HL-60/S4 (cell line): ENCODE measurements around the gene TNNT2.

ENCODE experiments used
- in situ Hi-C: fragments of 300-500 bp; cut with MboI; formaldehyde crosslinking; loops from 2 replicates; pipeline ENCODE4 v1.14.3; 2022; ENCODE audit warnings: low sequenced_read_pairs

TNNT2 gene

DNA sequence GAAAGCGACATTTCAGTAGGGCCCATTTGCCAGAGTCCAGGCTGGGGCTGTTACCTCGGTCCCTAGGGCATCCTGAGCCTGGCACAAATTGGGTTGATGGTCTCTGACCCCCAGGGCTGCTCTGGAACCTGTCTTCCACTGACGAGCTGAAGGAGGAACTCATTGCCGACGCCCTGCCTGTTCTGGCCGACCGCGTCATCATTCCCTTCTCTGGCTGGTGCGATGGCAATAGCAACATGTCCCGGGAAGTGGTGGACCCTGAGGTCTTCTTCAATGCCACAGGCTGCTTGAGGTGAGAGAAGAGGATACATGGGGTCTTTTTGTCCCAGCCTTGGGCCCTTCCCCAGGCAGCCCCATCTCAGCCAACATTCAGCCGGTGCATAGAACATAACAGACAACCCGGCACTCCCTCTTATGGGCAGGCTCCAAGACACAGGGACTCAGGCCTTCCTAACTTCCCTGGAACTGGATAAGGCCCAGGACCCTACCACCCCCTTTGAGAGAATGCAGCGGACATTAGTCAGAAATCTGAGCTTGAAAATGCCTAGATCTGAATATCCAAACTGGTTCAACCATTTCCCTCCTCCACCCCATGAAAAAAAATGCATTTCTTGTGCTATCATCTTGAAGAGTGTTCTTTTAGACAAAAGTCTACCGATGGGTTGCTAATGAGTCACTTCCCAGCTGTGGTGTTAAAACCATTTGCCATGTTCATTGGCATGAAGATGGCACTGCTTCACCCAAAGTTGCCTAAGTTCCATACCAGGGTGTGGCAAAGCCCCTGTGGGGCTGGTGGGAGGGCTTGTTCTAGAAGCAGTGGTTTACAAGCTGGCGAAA is 58.8 kb downstream of the TNNT2 start:
- in situ Hi-C loops: no loop called here

DNA sequence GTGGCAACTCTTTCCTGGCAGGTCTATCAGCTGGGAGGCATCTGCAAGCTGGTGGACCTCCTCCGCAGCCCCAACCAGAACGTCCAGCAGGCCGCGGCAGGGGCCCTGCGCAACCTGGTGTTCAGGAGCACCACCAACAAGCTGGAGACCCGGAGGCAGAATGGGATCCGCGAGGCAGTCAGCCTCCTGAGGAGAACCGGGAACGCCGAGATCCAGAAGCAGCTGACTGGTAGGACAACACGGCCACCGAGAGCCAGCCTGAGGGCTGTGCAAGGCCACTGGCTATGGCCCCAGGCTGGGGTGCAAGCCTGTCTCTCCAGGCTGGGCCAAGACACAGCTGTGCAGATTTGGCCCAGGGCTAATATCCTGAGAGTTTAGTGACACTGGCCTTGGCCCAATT is 59.9 kb downstream of the TNNT2 start:
- in situ Hi-C loops: no loop called here

GRCh38 chr1:201316556-201316955 is 60.9 kb downstream of the TNNT2 start:
- in situ Hi-C loops: no loop called here

GRCh38 chr1:201313086-201313485 is 64.4 kb downstream of the TNNT2 start:
- in situ Hi-C loops: no loop called here

DNA sequence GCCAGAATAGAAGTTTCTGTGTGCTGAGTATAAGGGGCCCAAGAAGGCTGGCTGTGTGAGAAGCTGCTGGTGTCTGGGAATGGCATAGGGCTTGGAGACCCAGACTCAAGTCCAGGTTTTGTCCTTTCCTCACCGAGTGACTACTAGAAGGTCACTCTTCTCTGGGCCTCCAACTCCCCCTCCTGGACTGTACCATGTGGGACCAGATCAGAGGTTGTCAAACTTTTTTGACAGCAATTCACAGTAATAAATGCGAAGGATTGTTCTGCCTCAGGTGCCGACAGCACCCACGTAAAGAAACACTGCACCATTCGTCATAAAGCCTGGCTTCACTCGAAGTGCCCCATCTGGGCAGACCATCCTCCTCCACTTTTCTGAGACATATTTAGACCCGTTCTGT is 65.2 kb downstream of the TNNT2 start:
- in situ Hi-C loops: no loop called here

DNA sequence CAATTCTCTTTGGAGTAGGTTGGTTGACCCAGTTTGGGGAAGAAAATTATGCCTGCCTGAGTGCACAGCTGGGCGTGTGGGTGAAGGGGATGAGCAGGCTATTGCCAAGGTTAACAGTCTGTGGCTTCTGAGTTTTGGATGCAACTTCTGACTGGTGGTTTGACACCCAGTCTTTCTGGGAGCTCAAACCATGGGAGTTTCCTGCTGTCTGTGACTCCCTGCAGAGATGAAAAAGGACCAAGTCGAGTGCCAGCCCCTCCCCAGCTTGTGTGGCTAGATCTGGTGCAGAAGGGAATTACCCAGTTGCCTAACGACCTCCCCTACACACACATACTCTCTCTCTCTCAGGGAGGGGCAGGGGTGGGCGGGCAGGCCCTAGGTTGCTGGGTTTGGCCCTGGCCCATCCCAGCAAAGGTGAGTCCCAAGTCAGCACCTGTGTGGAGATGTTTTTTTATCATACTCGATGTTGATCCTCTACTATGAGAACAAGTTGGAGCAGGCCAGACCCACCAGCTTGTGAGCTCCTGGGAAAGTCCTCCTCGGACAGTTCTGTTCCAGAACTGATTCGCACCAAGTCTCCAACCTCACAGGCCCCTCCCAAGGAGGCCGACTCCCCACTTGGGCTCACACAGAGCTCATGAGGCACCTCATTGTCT is 66.0 kb downstream of the TNNT2 start:
- in situ Hi-C loops: no loop called here

DNA sequence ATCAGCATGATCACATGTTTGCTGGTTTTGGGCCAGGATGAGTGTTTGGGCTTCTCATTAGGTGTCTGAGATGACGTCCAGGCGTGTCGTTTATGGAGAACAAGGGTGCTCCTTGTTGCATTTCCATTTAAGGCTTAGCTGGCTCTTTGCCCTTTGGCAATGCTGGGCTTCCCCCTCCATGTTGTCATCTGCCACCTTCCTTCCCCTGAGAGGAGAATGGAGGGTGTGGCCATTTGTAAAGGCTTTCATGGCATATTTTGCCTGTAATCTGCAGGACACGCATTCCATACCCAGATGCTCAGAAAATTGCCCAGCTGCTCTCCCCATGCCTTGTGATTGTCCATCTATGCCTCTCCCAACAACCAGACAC is 66.5 kb downstream of the TNNT2 start:
- in situ Hi-C loops: no loop called here

DNA sequence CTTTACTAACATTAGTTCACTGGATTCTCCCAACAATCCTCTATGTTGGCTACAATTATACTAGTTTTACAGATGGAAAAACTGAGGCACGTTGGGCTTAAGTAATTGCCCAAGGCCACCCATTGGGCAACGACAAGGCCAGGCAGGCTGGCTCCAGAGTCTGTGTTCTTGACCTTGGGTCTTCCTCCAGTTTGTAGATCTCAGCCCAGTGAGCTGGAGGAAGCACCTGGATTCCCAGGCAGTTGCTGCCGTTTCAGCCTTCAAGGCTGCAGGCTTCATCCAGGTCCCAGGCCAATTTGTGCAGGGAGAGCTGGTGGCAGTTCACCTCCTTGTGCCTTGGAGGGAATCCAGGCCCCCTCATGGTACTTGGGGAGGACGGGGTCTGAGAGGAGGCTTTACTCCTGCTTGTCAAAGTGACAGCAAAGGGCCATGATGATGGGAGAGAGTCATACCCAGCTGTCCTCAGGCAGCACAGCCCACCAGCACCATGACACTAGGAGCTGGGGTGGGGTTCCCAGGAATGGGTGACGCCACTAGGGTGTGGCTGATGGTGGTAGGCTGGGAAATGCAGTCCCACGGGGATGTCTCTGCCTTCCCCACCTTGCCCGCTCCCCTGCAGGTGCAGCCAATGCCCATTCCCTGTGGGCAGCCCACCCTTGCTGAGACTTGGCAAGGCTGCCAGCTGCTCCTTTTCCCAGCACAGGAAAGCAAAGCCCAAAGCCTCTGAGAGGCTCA is 67.1 kb downstream of the TNNT2 start:
- in situ Hi-C loops: no loop called here

DNA sequence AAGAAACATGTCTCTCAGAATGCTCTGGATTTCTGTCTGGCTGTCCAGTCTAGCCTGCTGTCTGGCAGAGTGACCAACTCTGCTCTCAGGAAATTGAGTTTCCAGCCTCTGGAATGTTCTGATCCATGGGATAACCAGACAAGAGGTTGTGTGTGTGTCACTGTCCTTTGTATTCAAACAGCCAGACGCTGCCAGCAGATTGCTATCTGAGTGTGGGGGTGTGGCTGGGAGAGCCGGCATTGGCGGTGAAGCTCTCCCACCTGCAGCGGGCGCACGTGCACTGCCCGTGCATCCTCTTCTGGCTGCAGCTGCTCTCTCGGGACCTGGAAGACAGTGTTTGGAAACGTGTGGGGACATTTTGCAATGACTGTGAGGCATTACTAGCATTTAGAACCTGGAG is 68.1 kb downstream of the TNNT2 start:
- in situ Hi-C loops: no loop called here
